Measurements from ENCODE around the gene SPEG. TPM values are rescaled to one million over a fixed set of nuclear protein-coding genes. Genes with fewer than 3 reads are reported as not detected.

The SPEG gene
- total and polyA plus RNA-seq, 2 of the 13 experiments (the other 11 are each of a cell fraction or from before 2014, with no cell fraction given): 0.18 to 0.24 TPM

DNA sequence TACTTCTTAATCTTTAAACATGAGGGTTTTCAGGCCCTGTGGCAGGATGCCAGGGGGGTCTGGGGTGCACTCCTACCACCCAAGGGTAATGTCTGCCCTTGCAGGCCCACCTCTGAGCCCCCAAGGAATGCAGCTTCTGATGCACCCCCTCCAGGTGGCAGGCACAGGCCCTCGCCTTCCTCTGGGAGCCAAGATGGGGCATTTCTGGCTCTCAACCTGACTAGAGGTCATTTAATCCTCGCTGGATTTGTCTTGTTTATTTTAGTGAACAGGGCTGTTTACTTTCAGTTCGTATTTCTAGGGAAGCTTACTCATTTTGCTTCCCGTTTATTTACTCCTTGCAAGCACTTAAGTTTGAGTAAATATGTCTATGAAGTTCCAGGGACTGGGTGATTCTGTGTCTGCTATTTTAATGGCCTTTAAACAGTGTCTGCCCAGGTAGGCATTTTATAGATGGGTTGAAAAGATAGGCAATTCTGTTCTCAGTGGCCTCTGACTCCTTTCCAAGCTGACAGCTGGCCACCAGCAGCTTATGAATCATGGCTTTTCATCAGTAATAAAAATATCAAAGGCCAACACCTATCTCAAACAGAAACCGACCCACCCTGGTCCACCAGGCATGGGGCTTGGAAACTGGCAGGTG is 35.8 kb upstream of the SPEG start (continued):
- TF ChIP-seq, protein P1, sequence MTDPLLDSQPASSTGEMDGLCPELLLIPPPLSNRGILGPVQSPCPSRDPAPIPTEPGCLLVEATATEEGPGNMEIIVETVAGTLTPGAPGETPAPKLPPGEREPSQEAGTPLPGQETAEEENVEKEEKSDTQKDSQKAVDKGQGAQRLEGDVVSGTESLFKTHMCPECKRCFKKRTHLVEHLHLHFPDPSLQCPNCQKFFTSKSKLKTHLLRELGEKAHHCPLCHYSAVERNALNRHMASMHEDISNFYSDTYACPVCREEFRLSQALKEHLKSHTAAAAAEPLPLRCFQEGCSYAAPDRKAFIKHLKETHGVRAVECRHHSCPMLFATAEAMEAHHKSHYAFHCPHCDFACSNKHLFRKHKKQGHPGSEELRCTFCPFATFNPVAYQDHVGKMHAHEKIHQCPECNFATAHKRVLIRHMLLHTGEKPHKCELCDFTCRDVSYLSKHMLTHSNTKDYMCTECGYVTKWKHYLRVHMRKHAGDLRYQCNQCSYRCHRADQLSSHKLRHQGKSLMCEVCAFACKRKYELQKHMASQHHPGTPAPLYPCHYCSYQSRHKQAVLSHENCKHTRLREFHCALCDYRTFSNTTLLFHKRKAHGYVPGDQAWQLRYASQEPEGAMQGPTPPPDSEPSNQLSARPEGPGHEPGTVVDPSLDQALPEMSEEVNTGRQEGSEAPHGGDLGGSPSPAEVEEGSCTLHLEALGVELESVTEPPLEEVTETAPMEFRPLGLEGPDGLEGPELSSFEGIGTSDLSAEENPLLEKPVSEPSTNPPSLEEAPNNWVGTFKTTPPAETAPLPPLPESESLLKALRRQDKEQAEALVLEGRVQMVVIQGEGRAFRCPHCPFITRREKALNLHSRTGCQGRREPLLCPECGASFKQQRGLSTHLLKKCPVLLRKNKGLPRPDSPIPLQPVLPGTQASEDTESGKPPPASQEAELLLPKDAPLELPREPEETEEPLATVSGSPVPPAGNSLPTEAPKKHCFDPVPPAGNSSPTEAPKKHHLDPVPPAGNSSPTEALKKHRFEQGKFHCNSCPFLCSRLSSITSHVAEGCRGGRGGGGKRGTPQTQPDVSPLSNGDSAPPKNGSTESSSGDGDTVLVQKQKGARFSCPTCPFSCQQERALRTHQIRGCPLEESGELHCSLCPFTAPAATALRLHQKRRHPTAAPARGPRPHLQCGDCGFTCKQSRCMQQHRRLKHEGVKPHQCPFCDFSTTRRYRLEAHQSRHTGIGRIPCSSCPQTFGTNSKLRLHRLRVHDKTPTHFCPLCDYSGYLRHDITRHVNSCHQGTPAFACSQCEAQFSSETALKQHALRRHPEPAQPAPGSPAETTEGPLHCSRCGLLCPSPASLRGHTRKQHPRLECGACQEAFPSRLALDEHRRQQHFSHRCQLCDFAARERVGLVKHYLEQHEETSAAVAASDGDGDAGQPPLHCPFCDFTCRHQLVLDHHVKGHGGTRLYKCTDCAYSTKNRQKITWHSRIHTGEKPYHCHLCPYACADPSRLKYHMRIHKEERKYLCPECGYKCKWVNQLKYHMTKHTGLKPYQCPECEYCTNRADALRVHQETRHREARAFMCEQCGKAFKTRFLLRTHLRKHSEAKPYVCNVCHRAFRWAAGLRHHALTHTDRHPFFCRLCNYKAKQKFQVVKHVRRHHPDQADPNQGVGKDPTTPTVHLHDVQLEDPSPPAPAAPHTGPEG (CRISPR knock-in tag; IDR thresholded peaks at IDR 0.05): no peak
- TF ChIP-seq ZNF781 (CRISPR knock-in tag; IDR thresholded peaks at IDR 0.05; ENCODE audit: borderline replicate concordance, not compliant biosample characterization): no peak
- no peak for TF ChIP-seq ZSCAN25 (CRISPR knock-in tag; IDR thresholded peaks at IDR 0.05)
- TF ChIP-seq, protein P2, sequence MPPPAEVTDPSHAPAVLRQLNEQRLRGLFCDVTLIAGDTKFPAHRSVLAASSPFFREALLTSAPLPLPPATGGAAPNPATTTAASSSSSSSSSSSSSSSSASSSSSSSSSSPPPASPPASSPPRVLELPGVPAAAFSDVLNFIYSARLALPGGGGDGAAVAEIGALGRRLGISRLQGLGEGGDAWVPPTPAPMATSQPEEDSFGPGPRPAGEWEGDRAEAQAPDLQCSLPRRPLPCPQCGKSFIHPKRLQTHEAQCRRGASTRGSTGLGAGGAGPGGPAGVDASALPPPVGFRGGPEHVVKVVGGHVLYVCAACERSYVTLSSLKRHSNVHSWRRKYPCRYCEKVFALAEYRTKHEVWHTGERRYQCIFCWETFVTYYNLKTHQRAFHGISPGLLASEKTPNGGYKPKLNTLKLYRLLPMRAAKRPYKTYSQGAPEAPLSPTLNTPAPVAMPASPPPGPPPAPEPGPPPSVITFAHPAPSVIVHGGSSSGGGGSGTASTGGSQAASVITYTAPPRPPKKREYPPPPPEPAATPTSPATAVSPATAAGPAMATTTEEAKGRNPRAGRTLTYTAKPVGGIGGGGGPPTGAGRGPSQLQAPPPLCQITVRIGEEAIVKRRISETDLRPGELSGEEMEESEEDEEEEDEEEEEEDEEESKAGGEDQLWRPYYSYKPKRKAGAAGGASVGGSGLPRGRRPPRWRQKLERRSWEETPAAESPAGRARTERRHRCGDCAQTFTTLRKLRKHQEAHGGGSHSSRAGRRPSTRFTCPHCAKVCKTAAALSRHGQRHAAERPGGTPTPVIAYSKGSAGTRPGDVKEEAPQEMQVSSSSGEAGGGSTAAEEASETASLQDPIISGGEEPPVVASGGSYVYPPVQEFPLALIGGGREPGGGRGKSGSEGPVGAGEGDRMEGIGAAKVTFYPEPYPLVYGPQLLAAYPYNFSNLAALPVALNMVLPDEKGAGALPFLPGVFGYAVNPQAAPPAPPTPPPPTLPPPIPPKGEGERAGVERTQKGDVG (CRISPR knock-in tag; IDR thresholded peaks at IDR 0.05; ENCODE audit: borderline replicate concordance): no peak
- TF ChIP-seq ATF1 (CRISPR knock-in tag; IDR thresholded peaks at IDR 0.05): no peak
- TF ChIP-seq HDAC1 (CRISPR knock-in tag; IDR thresholded peaks at IDR 0.05): no peak
- TF ChIP-seq, protein P3, sequence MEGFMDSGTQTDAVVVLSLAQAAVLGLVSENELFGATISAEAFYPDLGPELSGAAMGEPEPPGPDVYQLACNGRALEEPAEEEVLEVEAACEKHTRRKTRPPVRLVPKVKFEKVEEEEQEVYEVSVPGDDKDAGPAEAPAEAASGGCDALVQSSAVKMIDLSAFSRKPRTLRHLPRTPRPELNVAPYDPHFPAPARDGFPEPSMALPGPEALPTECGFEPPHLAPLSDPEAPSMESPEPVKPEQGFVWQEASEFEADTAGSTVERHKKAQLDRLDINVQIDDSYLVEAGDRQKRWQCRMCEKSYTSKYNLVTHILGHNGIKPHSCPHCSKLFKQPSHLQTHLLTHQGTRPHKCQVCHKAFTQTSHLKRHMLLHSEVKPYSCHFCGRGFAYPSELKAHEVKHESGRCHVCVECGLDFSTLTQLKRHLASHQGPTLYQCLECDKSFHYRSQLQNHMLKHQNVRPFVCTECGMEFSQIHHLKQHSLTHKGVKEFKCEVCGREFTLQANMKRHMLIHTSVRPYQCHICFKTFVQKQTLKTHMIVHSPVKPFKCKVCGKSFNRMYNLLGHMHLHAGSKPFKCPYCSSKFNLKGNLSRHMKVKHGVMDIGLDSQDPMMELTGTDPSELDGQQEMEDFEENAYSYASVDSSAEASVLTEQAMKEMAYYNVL (CRISPR knock-in tag; IDR thresholded peaks at IDR 0.05; ENCODE audit: borderline replicate concordance): no peak
- peak; percentile 80; the same call in 1 of the 2 replicates for TF ChIP-seq MBD4 (IDR thresholded peaks at IDR 0.05; ENCODE audit: borderline replicate concordance, low read length)
- TF ChIP-seq SMAD1 (CRISPR knock-in tag; IDR thresholded peaks at IDR 0.05; ENCODE audit: borderline replicate concordance, low read depth): no peak
- no peak for TF ChIP-seq POLR2G (IDR thresholded peaks at IDR 0.05; ENCODE audit: low read depth, low read length)
- no peak for TF ChIP-seq KDM1A (CRISPR knock-in tag; IDR thresholded peaks at IDR 0.05)
- TF ChIP-seq, protein P4, sequence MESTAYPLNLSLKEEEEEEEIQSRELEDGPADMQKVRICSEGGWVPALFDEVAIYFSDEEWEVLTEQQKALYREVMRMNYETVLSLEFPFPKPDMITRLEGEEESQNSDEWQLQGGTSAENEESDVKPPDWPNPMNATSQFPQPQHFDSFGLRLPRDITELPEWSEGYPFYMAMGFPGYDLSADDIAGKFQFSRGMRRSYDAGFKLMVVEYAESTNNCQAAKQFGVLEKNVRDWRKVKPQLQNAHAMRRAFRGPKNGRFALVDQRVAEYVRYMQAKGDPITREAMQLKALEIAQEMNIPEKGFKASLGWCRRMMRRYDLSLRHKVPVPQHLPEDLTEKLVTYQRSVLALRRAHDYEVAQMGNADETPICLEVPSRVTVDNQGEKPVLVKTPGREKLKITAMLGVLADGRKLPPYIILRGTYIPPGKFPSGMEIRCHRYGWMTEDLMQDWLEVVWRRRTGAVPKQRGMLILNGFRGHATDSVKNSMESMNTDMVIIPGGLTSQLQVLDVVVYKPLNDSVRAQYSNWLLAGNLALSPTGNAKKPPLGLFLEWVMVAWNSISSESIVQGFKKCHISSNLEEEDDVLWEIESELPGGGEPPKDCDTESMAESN (CRISPR knock-in tag; conservative IDR thresholded peaks at IDR 0.05): no peak
- no peak for TF ChIP-seq ZNF143 (CRISPR knock-in tag; IDR thresholded peaks at IDR 0.05)
- no peak for TF ChIP-seq AHR (CRISPR knock-in tag; IDR thresholded peaks at IDR 0.05)
- TF ChIP-seq NKX3-1 (CRISPR knock-in tag; IDR thresholded peaks at IDR 0.05): peak; percentile 71; the same call in 1 of the 2 replicates
- TF ChIP-seq ZNF121 (CRISPR knock-in tag; IDR thresholded peaks at IDR 0.05): no peak
